T-helper 22 cell (primary cell): ENCODE results near the gene SLC66A2.
A peak's percentile ranks its signal among the peaks of the same experiment; 100 is the strongest.
"Not testable (repeated sequence)": the region's sequence is repeated elsewhere in the genome, so short reads cannot be mapped to it uniquely, and the experiment has no call there.

Experiments used
- DNase-seq: peaks from one replicate; pipeline ENCODE4 v3.0.0-alpha.2; 2020; ENCODE audit warnings: low read depth

The SLC66A2 gene

GRCh38 chr18:79970419-79971133, 19.1 kb upstream of the SLC66A2 start:
- no peak for DNase-seq

DNA sequence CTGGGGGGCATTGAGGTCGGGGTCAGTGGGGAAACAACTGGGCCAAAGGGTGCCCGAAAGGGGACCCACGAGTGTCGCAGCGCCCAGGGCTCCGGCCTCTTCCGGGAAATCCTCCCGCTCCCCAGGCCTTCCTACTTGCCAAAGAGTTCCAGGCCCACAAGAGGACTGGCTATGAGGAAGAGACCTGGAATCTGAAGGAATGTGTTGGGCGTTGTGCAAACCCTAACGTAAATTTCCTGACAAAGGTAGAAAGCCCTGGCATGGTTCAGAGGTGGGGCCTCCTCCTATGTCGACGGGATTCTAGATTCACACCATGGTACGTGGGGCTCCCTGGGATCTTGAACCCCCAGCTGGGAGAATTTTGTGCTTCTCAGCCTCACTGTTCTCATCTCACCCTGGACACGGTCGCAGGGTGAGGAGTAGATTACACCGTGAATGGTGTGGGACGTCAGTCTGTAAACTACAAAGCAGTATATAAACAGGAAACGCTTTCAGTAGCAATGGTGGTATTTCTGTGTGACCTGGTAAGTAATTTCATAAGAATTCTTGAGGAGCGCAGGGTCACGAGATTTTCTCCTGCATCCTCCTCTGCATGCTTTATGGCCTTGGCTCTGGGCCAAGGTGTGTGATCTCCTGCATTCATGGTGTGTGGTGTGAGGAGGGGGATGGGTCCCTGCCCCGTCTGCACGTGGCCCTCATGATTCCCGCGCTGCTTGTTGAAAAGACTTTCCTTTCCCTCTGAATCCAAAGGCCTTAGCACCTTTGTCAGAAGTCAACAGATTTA, 13.9 kb upstream of the SLC66A2 start:
- no peak for DNase-seq

DNA sequence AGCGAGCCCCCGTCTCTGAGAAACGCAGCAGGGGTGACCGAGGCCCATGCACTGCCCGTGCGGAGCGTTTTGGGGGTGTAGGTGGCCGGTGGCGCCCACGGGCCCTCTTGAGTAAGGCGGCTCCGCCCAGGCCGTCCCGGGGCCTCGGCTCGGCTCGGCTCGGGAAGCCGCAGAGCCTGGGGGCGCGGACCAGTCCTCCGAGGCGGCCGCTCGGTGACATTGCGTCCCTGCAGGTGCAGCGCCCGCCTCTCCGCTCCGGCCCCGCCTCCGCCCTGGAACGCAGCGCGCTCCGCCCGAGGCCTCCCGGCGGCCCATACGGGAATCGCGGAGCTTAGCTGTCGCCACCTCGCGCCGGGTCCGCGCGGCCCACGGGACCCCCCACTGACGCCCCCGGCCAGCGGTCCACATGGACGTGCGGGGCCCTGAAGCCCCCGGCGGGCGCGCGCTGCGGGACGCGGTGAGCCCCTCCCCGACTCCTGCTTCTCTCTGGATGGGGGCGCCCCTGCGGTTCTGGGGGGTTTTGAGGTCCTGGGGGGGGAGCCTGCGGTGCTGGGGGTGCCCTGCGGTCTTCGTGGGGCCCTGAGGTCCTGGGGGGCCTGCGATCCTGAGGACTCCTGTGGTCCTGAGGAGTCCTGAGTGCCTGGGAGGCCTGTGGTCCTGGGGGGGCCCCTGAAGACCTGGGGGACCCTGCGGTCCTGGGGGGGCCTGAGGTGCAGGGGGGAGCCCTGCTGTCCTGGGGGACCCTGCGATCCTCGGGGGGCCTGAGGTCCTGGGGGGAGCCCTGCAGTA, 13.1 kb upstream of the SLC66A2 start, which contains the start of gene HSBP1L1:
HSBP1L1 (plus strand) TSS at position 314 of the 789 bp plus-strand sequence; CDS start at position 407, 93 bp downstream.
- DNase-seq, result peak; percentile 37

- no peak for DNase-seq
Observed at GRCh38 chr18:79963658-79964329, 12.3 kb upstream of the SLC66A2 start.

DNA sequence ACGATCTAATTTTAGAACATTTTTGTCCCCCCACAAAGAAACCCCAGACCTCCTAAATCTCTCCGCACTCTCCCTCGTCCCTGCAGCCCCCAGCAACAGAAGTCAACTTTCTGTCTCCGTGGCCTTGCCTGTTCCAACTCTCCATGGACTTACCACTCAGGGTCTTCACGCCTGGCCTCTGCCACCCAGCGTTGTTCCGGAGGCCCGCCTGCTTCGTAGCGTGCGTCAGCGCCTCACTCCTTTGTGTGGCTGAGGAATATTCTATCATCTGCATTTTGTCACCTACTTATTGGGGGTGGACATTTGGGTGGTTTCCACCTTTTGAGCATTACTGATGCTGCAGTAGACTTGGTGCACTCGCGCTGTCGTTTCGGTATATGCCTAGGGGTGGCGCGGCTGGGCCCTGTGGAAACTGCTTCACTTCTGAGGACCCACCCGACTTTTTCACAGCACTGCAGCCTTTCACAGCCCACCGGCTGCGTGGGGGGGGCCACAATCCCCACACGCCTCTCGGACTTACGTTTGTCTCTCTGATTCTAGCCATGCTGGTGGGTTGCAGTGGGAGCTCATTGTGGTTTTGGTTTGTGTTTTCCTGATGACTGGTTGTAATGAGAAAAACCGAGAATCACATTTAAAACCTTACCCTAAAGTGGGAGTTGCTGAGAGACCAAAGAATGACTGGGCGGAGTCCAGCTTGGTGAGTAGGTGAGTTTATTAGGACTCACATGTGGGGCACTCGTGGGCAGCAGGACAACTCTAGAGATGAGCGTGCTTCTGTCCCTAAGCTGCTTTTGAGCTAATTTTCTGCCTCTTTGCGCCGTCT, 11.6 kb upstream of the SLC66A2 start:
- no peak for DNase-seq

- DNase-seq, result no peak
Observed at GRCh38 chr18:79962311-79962710, 10.9 kb upstream of the SLC66A2 start.

DNA sequence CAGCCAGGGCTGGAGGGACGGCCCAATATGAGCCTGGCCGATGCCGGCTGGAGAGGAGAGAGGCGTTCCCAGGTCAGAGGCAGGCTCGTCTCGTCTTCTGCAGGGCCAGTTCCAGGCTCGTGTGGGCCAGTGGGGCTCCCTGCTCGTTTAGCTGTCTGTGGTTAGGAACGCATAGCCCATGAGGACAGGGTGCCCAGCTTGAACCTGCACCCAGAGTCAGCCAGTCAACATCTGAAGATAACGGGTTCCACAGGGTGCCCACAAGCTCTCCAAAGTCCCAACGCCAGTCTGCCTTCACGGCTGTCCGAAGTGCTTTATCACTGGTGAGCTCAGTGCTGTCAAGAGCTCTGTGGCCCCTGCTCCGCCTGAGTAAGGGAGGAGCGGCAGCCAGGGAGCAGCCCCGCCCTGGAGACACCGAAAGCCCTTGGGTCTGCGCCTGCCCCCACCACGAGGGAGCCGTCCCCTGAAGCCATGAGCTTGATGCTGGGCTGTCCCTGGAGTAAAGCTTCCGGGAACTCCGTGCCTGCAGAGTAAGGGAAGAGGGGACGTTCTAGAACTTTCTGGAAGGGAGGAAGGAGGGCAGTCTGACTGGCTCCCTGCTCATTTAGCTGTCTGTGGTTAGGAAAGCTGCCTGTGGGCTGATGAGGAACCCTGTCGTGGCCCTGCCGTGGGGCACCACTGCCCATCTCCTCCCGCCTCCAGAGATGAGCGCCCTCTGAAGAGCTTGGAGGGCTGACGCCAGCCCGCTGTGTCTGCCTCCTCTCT, 10.3 kb upstream of the SLC66A2 start:
- DNase-seq, result no peak

DNA sequence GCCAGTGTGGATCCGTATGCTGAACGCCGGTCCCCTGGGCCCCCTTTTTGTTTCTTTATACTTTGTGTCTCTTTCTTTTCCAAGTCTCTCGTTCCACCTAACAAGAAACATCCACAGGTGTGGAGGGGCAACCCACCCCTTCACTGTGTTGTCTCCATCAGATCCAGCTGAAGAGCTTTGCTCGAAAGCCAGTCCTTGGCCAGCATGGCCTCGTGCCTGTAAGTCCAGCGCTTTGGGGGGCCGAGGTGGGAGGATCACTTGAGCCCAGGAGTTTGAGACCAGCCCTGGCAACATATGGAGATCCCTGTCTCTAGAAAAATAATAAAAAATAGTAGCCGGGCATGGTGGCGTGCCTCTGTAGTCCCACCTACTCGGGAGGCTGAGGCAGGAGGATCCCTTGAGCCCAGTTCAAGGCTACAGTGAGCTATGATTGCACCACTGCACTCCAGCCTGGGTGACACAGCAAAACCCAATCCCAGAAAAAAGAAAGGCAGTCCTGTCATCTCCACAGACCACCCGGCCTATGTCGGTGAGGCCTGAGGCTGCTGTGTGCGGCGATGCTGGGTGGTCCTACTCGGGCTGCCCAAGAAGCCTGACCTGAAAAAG, 9.6 kb upstream of the SLC66A2 start:
- no peak for DNase-seq

- not testable (repeated sequence) for DNase-seq
Observed at GRCh38 chr18:79960161-79960801, 8.8 kb upstream of the SLC66A2 start.

- DNase-seq, result no peak
Observed at GRCh38 chr18:79958981-79959380, 7.5 kb upstream of the SLC66A2 start.

- no peak for DNase-seq
Observed at GRCh38 chr18:79956276-79956675, 4.8 kb upstream of the SLC66A2 start.

DNA sequence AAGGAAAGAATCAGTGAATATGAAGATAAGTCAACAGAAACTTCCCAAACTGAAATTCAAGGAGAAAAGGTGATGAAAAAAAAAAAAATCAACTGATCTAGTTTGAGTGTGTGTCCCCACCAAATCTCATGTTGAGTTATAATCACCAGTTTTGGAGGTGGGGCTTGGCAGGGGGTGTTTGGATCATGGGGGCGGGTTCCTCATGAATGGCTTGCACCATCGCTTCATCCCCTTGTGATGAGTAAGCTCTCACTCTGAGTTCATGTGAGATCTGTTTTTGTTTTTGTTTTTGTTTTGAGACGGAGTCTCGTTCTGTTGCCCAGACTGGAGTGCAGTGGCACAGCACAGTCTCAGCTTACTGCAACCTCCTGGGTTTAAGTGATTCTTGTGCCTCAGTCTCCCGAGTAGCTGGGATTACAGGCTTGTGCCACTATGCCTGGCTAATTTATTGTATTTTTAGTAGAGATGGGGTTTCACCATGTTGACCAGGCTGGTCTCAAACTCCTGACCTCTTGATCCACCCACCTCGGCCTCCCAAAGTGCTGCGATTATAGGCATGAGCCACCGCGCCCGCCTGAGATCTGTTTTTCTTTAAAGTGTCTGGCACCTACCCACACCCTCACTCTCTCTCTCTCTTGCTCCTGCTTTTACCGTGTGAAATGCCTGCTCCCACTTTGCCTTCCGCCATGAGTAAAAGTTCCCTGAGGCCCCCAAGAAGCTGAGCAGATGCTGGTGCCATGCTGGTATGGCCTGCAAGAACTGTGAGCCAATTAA, 4.0 kb upstream of the SLC66A2 start:
- DNase-seq, result no peak

GRCh38 chr18:79954791-79955190, 3.3 kb upstream of the SLC66A2 start:
- DNase-seq, result no peak

DNA sequence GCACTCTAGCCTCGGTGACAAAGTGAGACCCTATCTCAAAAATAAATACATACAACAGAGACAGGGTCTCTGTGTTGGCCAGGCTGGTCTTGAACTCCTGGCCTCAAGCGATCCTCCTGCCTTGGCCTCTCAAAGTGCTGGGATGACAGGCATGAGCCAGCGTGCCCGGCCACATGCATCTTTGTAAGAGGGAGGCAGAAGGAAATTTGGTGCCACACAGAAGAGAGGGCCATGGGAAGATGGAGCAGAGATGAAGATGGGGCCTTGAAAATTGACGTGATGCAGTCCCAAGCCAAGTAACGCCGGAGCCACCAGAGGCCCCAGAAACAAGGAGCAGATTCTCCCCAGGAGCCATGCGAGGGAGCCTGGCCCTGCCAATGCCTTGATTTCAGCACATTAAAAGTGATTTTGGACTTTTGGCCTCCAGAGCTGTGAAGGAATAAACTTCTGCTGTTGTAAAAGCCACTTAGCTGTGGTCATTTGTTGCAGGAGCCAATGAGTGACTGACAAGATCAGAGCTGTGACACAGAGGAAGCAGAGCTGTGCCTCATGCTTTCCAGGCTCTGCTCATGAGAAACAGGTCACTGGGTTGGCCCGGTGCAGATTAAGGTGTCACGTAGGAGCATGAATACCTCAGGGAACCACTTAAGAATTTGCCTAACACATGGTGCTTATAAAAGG, 2.7 kb upstream of the SLC66A2 start:
- no peak for DNase-seq

- DNase-seq, result no peak
Observed at GRCh38 chr18:79952996-79953559, 1.6 kb upstream of the SLC66A2 start.

DNA sequence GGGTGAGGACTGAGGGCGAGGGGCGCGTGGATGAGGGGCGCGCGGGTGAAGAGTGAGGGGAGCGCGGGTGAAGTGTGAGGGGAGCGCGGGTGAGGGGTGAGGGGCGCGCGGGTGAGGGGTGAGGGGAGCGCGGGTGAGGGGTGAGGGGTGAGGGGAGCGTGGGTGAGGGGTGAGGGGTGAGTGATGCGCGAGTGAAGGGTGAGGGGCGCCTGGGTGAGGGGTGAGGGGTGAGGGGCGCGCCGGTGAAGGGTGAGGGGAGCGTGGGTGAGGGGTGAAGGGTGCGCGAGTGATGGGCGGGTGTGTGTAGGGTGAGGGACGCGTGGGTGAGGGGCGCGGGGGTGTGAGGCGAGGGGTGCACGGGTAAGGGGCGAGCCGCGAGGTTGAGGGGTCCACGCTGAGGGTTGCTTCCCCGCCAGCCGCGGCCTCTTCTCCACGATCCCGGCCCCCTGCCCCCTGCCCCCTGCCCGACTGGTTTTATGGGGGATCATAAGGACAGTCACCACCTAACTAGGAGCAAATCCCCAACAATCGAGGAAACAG, 1.1 kb upstream of the SLC66A2 start:
- DNase-seq, result no peak
